HCT116 (cell line): ENCODE results near the gene SORCS2.

Experiments
- CTCF ChIP-seq, 3 experiments: fragments of 200-600 bp in 1 of 3; sonication (generic) in 1 of 3; IDR thresholded peaks in 2 of 3; conservative IDR thresholded peaks in 1 of 3; 2 replicates each; pipeline ENCODE4 v1.5.1; 2012 to 2017; ENCODE audit warnings: low read depth in 2 of 3, low read length in 2 of 3, antibody characterized with exemption in 1 of 3, borderline replicate concordance in 1 of 3, control low read depth in 1 of 3, mild to moderate bottlenecking in 1 of 3, mixed read lengths in 1 of 3, mixed run types in 1 of 3, moderate library complexity in 1 of 3; ENCODE audit not compliant: insufficient read depth in 1 of 3
- EZH2 ChIP-seq: fragments of 200-600 bp; sonication (generic); IDR thresholded peaks from 2 replicates; pipeline ENCODE4 v1.6.1; 2017; ENCODE audit warnings: antibody characterized with exemption, mixed run types
- EZH2phosphoT487 ChIP-seq: fragments of 200-600 bp; IDR thresholded peaks from 2 replicates; pipeline ENCODE4 v1.6.1; 2018; ENCODE audit warnings: antibody characterized with exemption, borderline replicate concordance
- POLR2A ChIP-seq: IDR thresholded peaks from 2 replicates; pipeline ENCODE4 v1.7.0; 2011; ENCODE audit warnings: borderline replicate concordance; ENCODE audit not compliant: insufficient read depth, insufficient read length; ENCODE audit errors: extremely low read depth
- POLR2AphosphoS5 ChIP-seq: IDR thresholded peaks from 2 replicates; pipeline ENCODE4 v1.6.1; 2011; ENCODE audit warnings: mild to moderate bottlenecking, low read depth, low read length, moderate library complexity
- SIN3A ChIP-seq: IDR thresholded peaks from 2 replicates; pipeline ENCODE4 v1.6.1; 2012; ENCODE audit warnings: low read depth
- SRF ChIP-seq: IDR thresholded peaks from 2 replicates; pipeline ENCODE4 v1.6.1; 2012; ENCODE audit warnings: low read depth
- TCF7L2 ChIP-seq: IDR thresholded peaks from 2 replicates; pipeline ENCODE4 v1.7.0; 2011; ENCODE audit warnings: borderline replicate concordance, inconsistent platforms; ENCODE audit not compliant: insufficient read depth, insufficient read length; ENCODE audit errors: extremely low read depth
- TF ChIP-seq, protein P1 (sequence below): IDR thresholded peaks from 2 replicates; pipeline ENCODE4 v1.6.1; 2012

- no peak for TF ChIP-seq POLR2A
- TF ChIP-seq CTCF (IDR thresholded peaks at IDR 0.05 in 2 of 3, conservative IDR thresholded peaks at IDR 0.05 in 1 of 3; ENCODE audit: borderline replicate concordance in 1 of 3, insufficient read depth in 1 of 3, low read depth in 2 of 3, low read length in 2 of 3), result no peak
- no peak for TF ChIP-seq SRF
- no peak for TF ChIP-seq TCF7L2
- TF ChIP-seq POLR2AphosphoS5, result no peak
- no peak for TF ChIP-seq EZH2phosphoT487
- TF ChIP-seq, protein P1, sequence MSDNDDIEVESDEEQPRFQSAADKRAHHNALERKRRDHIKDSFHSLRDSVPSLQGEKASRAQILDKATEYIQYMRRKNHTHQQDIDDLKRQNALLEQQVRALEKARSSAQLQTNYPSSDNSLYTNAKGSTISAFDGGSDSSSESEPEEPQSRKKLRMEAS, result no peak
- no peak for TF ChIP-seq SIN3A
- TF ChIP-seq EZH2, result no peak
Observed at GRCh38 chr4:7251321-7251720, 59.0 kb downstream of the SORCS2 start.
